Measurements from ENCODE around the gene SYCN.
"Not testable (repeated sequence)": the region's sequence is repeated elsewhere in the genome, so short reads cannot be mapped to it uniquely, and the experiment has no call there.

Gene SYCN

GRCh38 chr19:39203372-39204341, at the start of gene SYCN:
Gene SYCN (minus strand): TSS chr19:39204263. CDS start chr19:39204254, 9 bp downstream.
- no peak for DNase-seq (ENCODE audit: low read depth)

GRCh38 chr19:39253374-39254149, 49.5 kb upstream of the SYCN start:
- DNase-seq (ENCODE audit: low read depth) = no peak

- DNase-seq (ENCODE audit: low read depth) = no peak
These were observed 48.4 kb upstream of the SYCN start for GRCh38 chr19:39252458-39252857.

GRCh38 chr19:39251846-39252245, 47.8 kb upstream of the SYCN start:
- DNase-seq (ENCODE audit: low read depth) = no peak

GRCh38 chr19:39251081-39251480, 47.0 kb upstream of the SYCN start:
- no peak for DNase-seq (ENCODE audit: low read depth)

GRCh38 chr19:39248806-39249205, 44.7 kb upstream of the SYCN start, which contains the start of gene IFNL4:
Gene IFNL4 (minus strand): TSS chr19:39248856.
- no peak for DNase-seq (ENCODE audit: low read depth)

GRCh38 chr19:39247701-39248664, 43.9 kb upstream of the SYCN start:
- DNase-seq (ENCODE audit: low read depth) = no peak

- DNase-seq (ENCODE audit: low read depth) = no peak
These were observed 43.0 kb upstream of the SYCN start for GRCh38 chr19:39246951-39247669.

- not testable (repeated sequence) for DNase-seq (ENCODE audit: low read depth)
These were observed 41.1 kb upstream of the SYCN start for GRCh38 chr19:39245166-39245565.

- DNase-seq (ENCODE audit: low read depth) = not testable (repeated sequence)
These were observed 40.5 kb upstream of the SYCN start, which contains the start of gene IFNL3 for GRCh38 chr19:39244410-39245100. Gene IFNL3 (minus strand): TSS chr19:39245006. CDS start chr19:39244967, 39 bp downstream.

- DNase-seq (ENCODE audit: low read depth) = not testable (repeated sequence)
These were observed 39.7 kb upstream of the SYCN start for GRCh38 chr19:39243741-39244140.

- DNase-seq (ENCODE audit: low read depth) = no peak
These were observed 36.4 kb upstream of the SYCN start for GRCh38 chr19:39240421-39240820.

GRCh38 chr19:39238944-39239343, 34.9 kb upstream of the SYCN start:
- DNase-seq (ENCODE audit: low read depth) = no peak

GRCh38 chr19:39238209-39238608, 34.1 kb upstream of the SYCN start:
- no peak for DNase-seq (ENCODE audit: low read depth)

GRCh38 chr19:39237200-39238184, 33.4 kb upstream of the SYCN start:
- peak; percentile 12 for DNase-seq (ENCODE audit: low read depth)

GRCh38 chr19:39236527-39236926, 32.5 kb upstream of the SYCN start:
- DNase-seq (ENCODE audit: low read depth) = no peak

GRCh38 chr19:39232708-39233107, 28.6 kb upstream of the SYCN start:
- DNase-seq (ENCODE audit: low read depth) = no peak

- no peak for DNase-seq (ENCODE audit: low read depth)
These were observed 26.2 kb upstream of the SYCN start for GRCh38 chr19:39230096-39230764.
